ENCODE results near the gene PIAS1.
"Not testable (repeated sequence)": the region's sequence is repeated elsewhere in the genome, so short reads cannot be mapped to it uniquely, and the experiment has no call there.

The PIAS1 gene

GRCh38 chr15:68051109-68051508 lies 3.0 kb upstream of the PIAS1 start:
- no peak overlapping the region for H3K27ac Mint-ChIP-seq
- peaks cover 8% of the 10 kb centered on the region for H3K36me3 Mint-ChIP-seq (ENCODE audit: low read depth)
- H3K27me3 Mint-ChIP-seq: peaks cover 6% of the 10 kb centered on the region
- H3K4me1 Mint-ChIP-seq (ENCODE audit: low read depth): peaks cover 17% of the 10 kb centered on the region
- no peaks in the 10 kb centered on the region for H3K9me3 Mint-ChIP-seq
- DNase-seq: no peak
- no peak overlapping the region for H3K4me3 Mint-ChIP-seq

DNA sequence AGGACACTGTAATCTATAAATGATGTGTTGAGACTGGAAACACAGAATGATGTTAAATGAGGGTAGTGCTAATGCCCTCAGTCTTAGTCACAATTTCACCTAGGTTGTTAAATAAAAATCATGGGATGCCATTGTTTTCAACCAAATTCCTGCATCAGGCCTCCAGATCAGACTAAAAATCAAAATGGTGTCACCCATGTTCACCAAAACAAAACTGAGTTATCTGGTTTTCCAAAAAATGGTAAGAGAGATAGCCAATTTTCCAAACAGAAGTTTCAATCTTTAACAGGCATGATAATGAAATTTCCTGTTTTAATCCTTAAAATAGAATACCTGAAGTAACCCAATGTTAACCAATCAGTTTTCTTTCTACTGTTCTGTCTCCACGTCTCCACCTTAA lies 2.2 kb upstream of the PIAS1 start:
- H3K36me3 Mint-ChIP-seq (ENCODE audit: low read depth): peaks cover 10% of the 10 kb centered on the region
- H3K27ac Mint-ChIP-seq: no peak overlapping the region
- H3K27me3 Mint-ChIP-seq: peaks cover 4% of the 10 kb centered on the region
- DNase-seq: no peak
- H3K9me3 Mint-ChIP-seq: no peaks in the 10 kb centered on the region
- peaks cover 25% of the 10 kb centered on the region for H3K4me1 Mint-ChIP-seq (ENCODE audit: low read depth)
- no peak overlapping the region for H3K4me3 Mint-ChIP-seq

- peaks cover 30% of the 10 kb centered on the region for H3K4me1 Mint-ChIP-seq (ENCODE audit: low read depth)
- H3K36me3 Mint-ChIP-seq (ENCODE audit: low read depth): peaks cover 11% of the 10 kb centered on the region
- no peak for DNase-seq
- H3K9me3 Mint-ChIP-seq: no peaks in the 10 kb centered on the region
- no peak overlapping the region for H3K4me3 Mint-ChIP-seq
- H3K27ac Mint-ChIP-seq: no peak overlapping the region
- H3K27me3 Mint-ChIP-seq: peaks cover 4% of the 10 kb centered on the region
Measured at GRCh38 chr15:68052431-68052830, 1.7 kb upstream of the PIAS1 start.

DNA sequence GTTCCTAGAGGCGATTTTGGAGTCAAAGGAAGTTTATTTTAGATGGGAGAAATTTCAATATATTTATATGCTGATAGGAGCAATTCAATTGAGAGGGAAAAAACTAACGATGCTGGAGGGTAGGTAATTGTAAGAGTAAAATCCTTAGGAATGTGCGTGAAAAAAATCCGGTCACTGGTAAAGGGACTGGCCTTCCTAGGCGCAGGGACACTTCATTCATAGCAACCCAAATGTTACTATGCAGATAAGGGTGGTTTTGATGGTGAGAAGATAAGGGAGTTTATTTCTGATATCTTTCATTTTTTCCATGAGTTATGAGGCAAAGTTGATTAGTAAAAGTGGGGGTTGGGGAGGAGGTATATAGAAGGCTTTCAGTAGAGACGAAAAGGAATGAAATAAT lies 1.1 kb upstream of the PIAS1 start:
- no peaks in the 10 kb centered on the region for H3K9me3 Mint-ChIP-seq
- H3K36me3 Mint-ChIP-seq (ENCODE audit: low read depth): peaks cover 13% of the 10 kb centered on the region
- H3K4me1 Mint-ChIP-seq (ENCODE audit: low read depth): peaks cover 36% of the 10 kb centered on the region
- H3K27me3 Mint-ChIP-seq: peaks cover 4% of the 10 kb centered on the region
- no peak overlapping the region for H3K27ac Mint-ChIP-seq
- H3K4me3 Mint-ChIP-seq: peak overlapping the region; percentile 91
- DNase-seq: no peak

- DNase-seq: no peak
- H3K27ac Mint-ChIP-seq: peak overlapping the region; percentile 95
- H3K9me3 Mint-ChIP-seq: no peaks in the 10 kb centered on the region
Measured at GRCh38 chr15:68054628-68055223, 611 bp downstream of the PIAS1 start.

DNA sequence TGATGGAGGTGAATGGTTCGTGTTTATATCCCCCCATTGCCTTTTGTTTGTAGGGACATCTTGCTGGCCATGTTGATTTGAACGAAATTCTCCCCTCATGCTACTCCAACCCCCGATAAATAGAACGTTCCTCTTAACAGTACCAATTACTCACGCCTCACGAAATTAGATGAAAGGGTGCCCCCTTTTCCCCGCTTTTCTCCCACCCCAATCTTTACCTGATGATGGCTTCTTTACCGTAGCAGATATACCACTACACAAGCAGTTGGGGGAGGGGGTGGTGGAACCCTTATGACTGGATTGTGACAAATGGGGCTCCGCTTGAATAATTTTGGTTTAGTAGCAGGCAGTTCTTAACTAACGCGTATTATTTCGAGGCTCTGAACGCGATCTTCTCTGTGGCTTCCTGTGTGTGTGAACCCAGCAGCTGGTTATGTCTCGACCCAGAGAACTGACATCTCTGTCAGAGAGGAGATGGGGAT lies 1.1 kb downstream of the PIAS1 start:
- Mint-ChIP-seq H3K27ac (peak overlapping the region; percentile 95), H3K4me1 (ENCODE audit: low read depth) (peaks cover 52% of the 10 kb centered on the region), H3K4me3 (peak overlapping the region; percentile 91), H3K27me3 (peaks cover 4% of the 10 kb centered on the region), H3K9me3 (no peaks in the 10 kb centered on the region), H3K36me3 (ENCODE audit: low read depth) (peaks cover 19% of the 10 kb centered on the region)
- peak; percentile 65 for DNase-seq

More at GRCh38 chr15:68054628-68055223, 611 bp downstream of the PIAS1 start:
- peaks cover 16% of the 10 kb centered on the region for H3K36me3 Mint-ChIP-seq (ENCODE audit: low read depth)
- H3K4me3 Mint-ChIP-seq: peak overlapping the region; percentile 91
- H3K27me3 Mint-ChIP-seq: peaks cover 4% of the 10 kb centered on the region
- H3K4me1 Mint-ChIP-seq (ENCODE audit: low read depth): peaks cover 49% of the 10 kb centered on the region

GRCh38 chr15:68056097-68056865 lies 2.2 kb downstream of the PIAS1 start:
- Mint-ChIP-seq H3K36me3 (ENCODE audit: low read depth) (peaks cover 23% of the 10 kb centered on the region), H3K27me3 (peaks cover 4% of the 10 kb centered on the region), H3K4me1 (ENCODE audit: low read depth) (peaks cover 60% of the 10 kb centered on the region), H3K27ac (peak overlapping the region; percentile 55), H3K4me3 (peak overlapping the region; percentile 91), H3K9me3 (no peaks in the 10 kb centered on the region)
- no peak for DNase-seq

GRCh38 chr15:68057034-68057433 lies 2.9 kb downstream of the PIAS1 start:
- H3K27ac Mint-ChIP-seq: peak overlapping the region; percentile 46
- peak overlapping the region; percentile 18 for H3K4me3 Mint-ChIP-seq
- DNase-seq: no peak
- H3K36me3 Mint-ChIP-seq (ENCODE audit: low read depth): peaks cover 30% of the 10 kb centered on the region
- no peaks in the 10 kb centered on the region for H3K27me3 Mint-ChIP-seq
- no peaks in the 10 kb centered on the region for H3K9me3 Mint-ChIP-seq
- H3K4me1 Mint-ChIP-seq (ENCODE audit: low read depth): peaks cover 67% of the 10 kb centered on the region

DNA sequence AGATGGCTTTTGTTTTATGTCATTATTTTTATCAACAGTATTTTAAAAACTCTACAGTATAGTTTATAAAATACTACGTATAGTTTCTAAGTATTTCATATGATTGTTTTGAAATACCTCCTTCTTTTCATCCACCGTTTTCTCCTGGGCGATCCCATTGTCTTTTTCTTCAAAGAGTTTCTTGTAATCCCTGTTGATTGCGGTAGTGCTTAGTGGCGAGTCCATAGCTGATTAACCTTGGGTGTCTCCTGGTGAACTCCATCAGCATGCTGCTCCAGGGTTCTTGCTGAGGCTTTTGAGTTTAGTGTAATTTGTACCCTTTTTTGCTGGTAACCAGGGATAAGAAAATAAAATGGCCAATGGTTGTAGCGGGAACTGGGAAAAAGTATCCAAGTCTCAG lies 3.6 kb downstream of the PIAS1 start:
- no peak for DNase-seq
- H3K9me3 Mint-ChIP-seq: no peaks in the 10 kb centered on the region
- no peak overlapping the region for H3K4me3 Mint-ChIP-seq
- H3K4me1 Mint-ChIP-seq (ENCODE audit: low read depth): peaks cover 73% of the 10 kb centered on the region
- H3K27me3 Mint-ChIP-seq: no peaks in the 10 kb centered on the region
- H3K36me3 Mint-ChIP-seq (ENCODE audit: low read depth): peaks cover 31% of the 10 kb centered on the region
- peak overlapping the region; percentile 33 for H3K27ac Mint-ChIP-seq

- DNase-seq, H3K27ac Mint-ChIP-seq, H3K27me3 Mint-ChIP-seq, H3K9me3 Mint-ChIP-seq, H3K4me3 Mint-ChIP-seq: not testable (repeated sequence)
- H3K36me3 Mint-ChIP-seq (ENCODE audit: low read depth): peaks cover 32% of the 10 kb centered on the region
- H3K4me1 Mint-ChIP-seq (ENCODE audit: low read depth): peaks cover 67% of the 10 kb centered on the region
Measured at GRCh38 chr15:68058970-68059369, 4.9 kb downstream of the PIAS1 start.

DNA sequence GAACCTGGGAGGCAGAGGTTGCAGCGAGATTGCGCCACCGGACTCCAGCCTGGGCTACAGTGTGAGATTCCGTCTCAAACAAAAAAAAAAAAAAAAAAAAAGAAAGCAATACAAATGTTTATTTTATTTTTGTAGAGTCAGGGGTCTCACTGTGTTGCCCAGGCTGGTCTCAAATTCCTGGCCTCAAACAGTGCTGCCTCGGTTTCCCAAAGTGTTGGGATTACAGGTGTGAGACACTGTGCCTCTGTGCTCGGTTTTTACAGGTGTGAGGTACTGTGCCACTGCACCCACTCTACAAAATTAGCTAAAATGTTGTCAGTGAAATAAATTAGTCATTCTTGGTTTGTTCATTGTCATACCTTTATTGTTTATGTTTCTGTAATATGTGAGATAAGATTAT lies 5.5 kb downstream of the PIAS1 start:
- Mint-ChIP-seq H3K9me3 (no peaks in the 10 kb centered on the region), H3K27me3 (no peaks in the 10 kb centered on the region), H3K36me3 (ENCODE audit: low read depth) (peaks cover 32% of the 10 kb centered on the region), H3K4me1 (ENCODE audit: low read depth) (peaks cover 72% of the 10 kb centered on the region), H3K4me3 (no peak overlapping the region), H3K27ac (no peak overlapping the region)
- DNase-seq: no peak

GRCh38 chr15:68061171-68061570 lies 7.1 kb downstream of the PIAS1 start:
- DNase-seq: no peak
- H3K4me3 Mint-ChIP-seq: no peak overlapping the region
- no peaks in the 10 kb centered on the region for H3K9me3 Mint-ChIP-seq
- peaks cover 71% of the 10 kb centered on the region for H3K4me1 Mint-ChIP-seq (ENCODE audit: low read depth)
- H3K27me3 Mint-ChIP-seq: no peaks in the 10 kb centered on the region
- no peak overlapping the region for H3K27ac Mint-ChIP-seq
- peaks cover 25% of the 10 kb centered on the region for H3K36me3 Mint-ChIP-seq (ENCODE audit: low read depth)

- H3K4me1 Mint-ChIP-seq (ENCODE audit: low read depth): peaks cover 71% of the 10 kb centered on the region
Measured at GRCh38 chr15:68061602-68062001, 7.5 kb downstream of the PIAS1 start.

DNA sequence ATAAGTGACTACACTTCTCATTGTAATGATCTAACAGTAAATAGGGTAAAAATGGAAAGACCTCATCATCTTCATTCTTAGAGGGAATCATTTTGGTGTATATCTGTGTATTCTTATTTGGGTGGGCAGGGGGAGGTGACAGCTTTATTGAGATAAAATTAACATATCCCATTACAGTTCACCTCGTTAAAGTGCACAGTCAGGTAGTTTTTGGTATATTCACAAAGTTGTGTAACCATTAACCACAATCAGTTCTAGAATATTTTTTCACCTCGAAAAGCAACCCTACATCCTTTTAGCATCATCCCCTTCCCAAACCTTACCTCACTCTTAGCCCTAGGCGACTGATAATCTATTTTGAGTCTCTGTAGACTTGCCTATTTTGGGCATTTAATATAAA lies 8.1 kb downstream of the PIAS1 start:
- Mint-ChIP-seq H3K4me1 (ENCODE audit: low read depth) (peaks cover 71% of the 10 kb centered on the region), H3K27ac (no peak overlapping the region), H3K4me3 (no peak overlapping the region)

More at GRCh38 chr15:68061602-68062001, 7.5 kb downstream of the PIAS1 start:
- Mint-ChIP-seq H3K4me3 (no peak overlapping the region), H3K9me3 (no peaks in the 10 kb centered on the region), H3K27ac (peak overlapping the region; percentile 2), H3K27me3 (no peaks in the 10 kb centered on the region), H3K36me3 (ENCODE audit: low read depth) (peaks cover 29% of the 10 kb centered on the region)
- DNase-seq: no peak

DNA sequence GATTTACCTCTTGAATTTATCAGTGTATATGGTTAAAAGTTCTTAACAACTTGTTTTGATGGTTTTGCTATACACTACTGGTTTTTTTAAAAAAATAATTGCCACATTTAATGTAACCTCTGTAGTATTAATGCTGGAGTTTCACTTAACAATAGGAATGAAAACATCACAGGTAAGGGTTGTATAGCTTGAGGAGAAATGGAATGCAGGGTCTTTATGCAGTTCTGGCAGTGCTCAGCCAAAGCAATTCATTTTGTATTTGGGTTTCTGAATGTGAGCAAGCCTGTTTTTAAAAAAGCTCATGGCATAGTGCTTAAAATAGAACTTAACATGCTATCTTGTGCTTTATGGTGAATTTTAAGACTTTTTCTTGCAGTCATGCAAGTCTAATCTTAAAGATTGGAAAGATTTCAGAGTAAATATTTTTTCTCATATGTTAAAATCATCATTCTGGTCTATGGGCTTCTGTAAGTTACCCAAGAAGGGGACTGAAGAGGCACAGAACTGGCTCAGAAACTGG lies 8.9 kb downstream of the PIAS1 start:
- DNase-seq: no peak

More for the DNA sequence above, 8.1 kb downstream of the PIAS1 start:
- peaks cover 32% of the 10 kb centered on the region for H3K36me3 Mint-ChIP-seq (ENCODE audit: low read depth)
- no peaks in the 10 kb centered on the region for H3K9me3 Mint-ChIP-seq
- no peaks in the 10 kb centered on the region for H3K27me3 Mint-ChIP-seq
- DNase-seq: no peak

More for the DNA sequence above, 8.9 kb downstream of the PIAS1 start:
- Mint-ChIP-seq H3K27me3 (no peaks in the 10 kb centered on the region), H3K27ac (no peak overlapping the region), H3K36me3 (ENCODE audit: low read depth) (peaks cover 35% of the 10 kb centered on the region), H3K9me3 (no peaks in the 10 kb centered on the region), H3K4me3 (no peak overlapping the region), H3K4me1 (ENCODE audit: low read depth) (peaks cover 67% of the 10 kb centered on the region)
